PC-9 (cell line): ENCODE data around the gene PER3. TPM values are rescaled to one million over a fixed set of nuclear protein-coding genes. Genes with fewer than 3 reads are reported as not detected.

Experiments used
- BruUV-seq: library from RNA; stranded (reverse); fragments of 400-500 nt; replicated peaks from 2 replicates; lab custom pipeline; 2021; lab: Mats Ljungman, UMichigan
- CTCF ChIA-PET: fragments of 300-600 bp; sonication (Branson Sonifier 250); formaldehyde crosslinking; loops from one replicate; lab custom pipeline; 2022; ENCODE audit warnings: antibody characterized with exemption; lab: Charles Lee
- POLR2A ChIA-PET: fragments of 300-600 bp; sonication (Branson Sonifier 250); formaldehyde crosslinking; loops from one replicate; lab custom pipeline; 2022; ENCODE audit warnings: antibody characterized with exemption; ENCODE audit not compliant: unreplicated experiment; lab: Charles Lee
- DNase-seq, 2 experiments: peaks; one replicate each; pipeline versions ENCODE4 v3.0.0 to v3.0.0-alpha.2; 2015 to 2022; ENCODE audit warnings: mixed read lengths in 1 of 2
- H2AFZ ChIP-seq: fragments of 200-600 bp; sonication (generic); 2 replicates; pipeline ENCODE4 v1.8.1; 2017; ENCODE audit warnings: antibody characterized with exemption
- H3F3A ChIP-seq: fragments of 200-600 bp; sonication (generic); 2 replicates; pipeline ENCODE4 v1.8.1; 2017; ENCODE audit warnings: antibody characterized with exemption, mild to moderate bottlenecking, low read depth; ENCODE audit not compliant: insufficient read depth
- H3K27ac ChIP-seq: fragments of 200-600 bp; sonication (generic); 2 replicates; pipeline ENCODE4 v1.6.1; 2016; ENCODE audit warnings: mixed run types
- H3K27me3 ChIP-seq: fragments of 200-600 bp; sonication (generic); 2 replicates; pipeline ENCODE4 v1.6.1; 2016; ENCODE audit warnings: low read depth, mixed run types; ENCODE audit not compliant: insufficient read depth
- H3K36me3 ChIP-seq: fragments of 200-600 bp; sonication (generic); 2 replicates; pipeline ENCODE4 v1.6.1; 2016; ENCODE audit warnings: low read depth, mixed run types
- H3K4me1 ChIP-seq: fragments of 200-600 bp; sonication (generic); replicated peaks from 2 replicates; pipeline ENCODE4 v1.6.1; 2016; ENCODE audit warnings: mixed run types; ENCODE audit not compliant: insufficient read depth
- H3K4me2 ChIP-seq: fragments of 200-600 bp; sonication (generic); 2 replicates; pipeline ENCODE4 v1.6.1; 2017; ENCODE audit warnings: mixed run types
- H3K4me3 ChIP-seq: fragments of 200-600 bp; sonication (generic); 2 replicates; pipeline ENCODE4 v1.6.1; 2016; ENCODE audit warnings: mixed run types
- H3K79me2 ChIP-seq: fragments of 200-600 bp; sonication (generic); 2 replicates; pipeline ENCODE4 v1.6.1; 2017; ENCODE audit warnings: low read depth, mixed run types
- H3K9me2 ChIP-seq: fragments of 200-600 bp; sonication (generic); 2 replicates; pipeline ENCODE4 v1.8.1; 2017; ENCODE audit warnings: mild to moderate bottlenecking; ENCODE audit not compliant: insufficient read depth
- H3K9me3 ChIP-seq: fragments of 200-600 bp; sonication (generic); 2 replicates; pipeline ENCODE4 v1.8.1; 2016; ENCODE audit warnings: low read depth; ENCODE audit not compliant: insufficient read depth
- H4K20me1 ChIP-seq: fragments of 200-600 bp; sonication (generic); 2 replicates; pipeline ENCODE4 v1.8.1; 2017; ENCODE audit not compliant: insufficient read depth
- EZH2 ChIP-seq: fragments of 200-600 bp; sonication (generic); IDR thresholded peaks from 2 replicates; pipeline ENCODE4 v1.8.0; 2017; ENCODE audit warnings: antibody characterized with exemption, low read depth
- intact Hi-C: fragments of 100-400 bp; cut with micrococcal nuclease; formaldehyde crosslinking; loops from one replicate; pipeline ENCODE4 v1.10.0; 2022; ENCODE audit not compliant: unreplicated experiment
- total RNA-seq: library from RNA; stranded (reverse); gene quantifications from 2 replicates; pipeline ENCODE4 v1.2.3, GENCODE V29; 2021
- TF ChIP-seq, protein P1 (sequence below): fragments of 200-600 bp; sonication (generic); conservative IDR thresholded peaks from 2 replicates; pipeline ENCODE4 v1.6.1; 2017; ENCODE audit warnings: mixed run types, antibody characterized with exemption, mild to moderate bottlenecking, moderate library complexity

The PER3 gene
- total RNA-seq, 1 experiment from 2014 or later = 25.1 TPM

DNA sequence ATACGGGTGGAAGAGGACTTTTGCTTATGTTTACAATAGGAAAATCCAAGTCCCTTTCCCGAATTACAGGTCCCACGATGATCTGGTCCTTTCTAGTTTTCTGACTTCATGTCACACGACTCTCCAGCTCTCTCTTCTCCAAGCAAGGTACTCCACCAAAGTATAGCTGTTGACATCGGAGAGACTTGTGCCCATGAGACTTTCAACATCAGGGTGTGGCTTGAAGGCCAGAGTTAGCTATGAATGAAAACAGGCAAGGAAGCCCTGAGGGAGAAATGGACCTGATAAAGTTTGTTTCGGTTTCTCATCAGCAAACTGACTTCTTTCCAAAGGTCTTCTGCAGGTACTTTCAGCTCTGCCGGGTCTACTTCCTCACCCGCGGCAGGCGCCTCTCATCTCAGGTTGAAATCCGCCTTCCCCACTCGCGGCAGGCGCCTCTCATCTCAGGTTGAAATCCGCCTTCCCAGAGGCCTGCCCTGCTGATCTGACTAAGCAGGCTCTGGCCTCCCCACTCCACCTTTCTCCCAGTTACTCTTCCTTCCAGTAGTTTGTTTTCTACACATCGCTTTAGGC, 2.1 kb upstream of the PER3 start:
- no TSS peak for BruUV-seq
- no peaks in the 10 kb centered on the region for H3K4me1 ChIP-seq
- intact Hi-C loops = no loop called here
- H2AFZ ChIP-seq = no peak overlapping the region
- CTCF ChIA-PET = interaction anchor here (0.8 kb wide), 1 partner anchor 29 kb away, joined by 3 read pairs; no protein-coding TSS in a partner anchor
- no peaks in the 10 kb centered on the region for H3K36me3 ChIP-seq
- no peaks in the 10 kb centered on the region for H3K79me2 ChIP-seq
- H3K4me3 ChIP-seq = no peak overlapping the region
- TF ChIP-seq, protein P1, sequence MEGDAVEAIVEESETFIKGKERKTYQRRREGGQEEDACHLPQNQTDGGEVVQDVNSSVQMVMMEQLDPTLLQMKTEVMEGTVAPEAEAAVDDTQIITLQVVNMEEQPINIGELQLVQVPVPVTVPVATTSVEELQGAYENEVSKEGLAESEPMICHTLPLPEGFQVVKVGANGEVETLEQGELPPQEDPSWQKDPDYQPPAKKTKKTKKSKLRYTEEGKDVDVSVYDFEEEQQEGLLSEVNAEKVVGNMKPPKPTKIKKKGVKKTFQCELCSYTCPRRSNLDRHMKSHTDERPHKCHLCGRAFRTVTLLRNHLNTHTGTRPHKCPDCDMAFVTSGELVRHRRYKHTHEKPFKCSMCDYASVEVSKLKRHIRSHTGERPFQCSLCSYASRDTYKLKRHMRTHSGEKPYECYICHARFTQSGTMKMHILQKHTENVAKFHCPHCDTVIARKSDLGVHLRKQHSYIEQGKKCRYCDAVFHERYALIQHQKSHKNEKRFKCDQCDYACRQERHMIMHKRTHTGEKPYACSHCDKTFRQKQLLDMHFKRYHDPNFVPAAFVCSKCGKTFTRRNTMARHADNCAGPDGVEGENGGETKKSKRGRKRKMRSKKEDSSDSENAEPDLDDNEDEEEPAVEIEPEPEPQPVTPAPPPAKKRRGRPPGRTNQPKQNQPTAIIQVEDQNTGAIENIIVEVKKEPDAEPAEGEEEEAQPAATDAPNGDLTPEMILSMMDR = no peak
- TF ChIP-seq EZH2 = no peak
- DNase-seq = peak in 1 of 2 experiments; percentile 2
- H3K9me2 ChIP-seq = no peaks in the 10 kb centered on the region
- H3K27ac ChIP-seq = no peak overlapping the region
- H3K4me2 ChIP-seq = no peak overlapping the region
- POLR2A ChIA-PET = no interaction called here
- H4K20me1 ChIP-seq = no peaks in the 10 kb centered on the region
- no peaks in the 10 kb centered on the region for H3K27me3 ChIP-seq
- H3K9me3 ChIP-seq = no peaks in the 10 kb centered on the region
- peaks cover 10% of the 10 kb centered on the region; the same call in 1 of the 2 replicates for H3F3A ChIP-seq

DNA sequence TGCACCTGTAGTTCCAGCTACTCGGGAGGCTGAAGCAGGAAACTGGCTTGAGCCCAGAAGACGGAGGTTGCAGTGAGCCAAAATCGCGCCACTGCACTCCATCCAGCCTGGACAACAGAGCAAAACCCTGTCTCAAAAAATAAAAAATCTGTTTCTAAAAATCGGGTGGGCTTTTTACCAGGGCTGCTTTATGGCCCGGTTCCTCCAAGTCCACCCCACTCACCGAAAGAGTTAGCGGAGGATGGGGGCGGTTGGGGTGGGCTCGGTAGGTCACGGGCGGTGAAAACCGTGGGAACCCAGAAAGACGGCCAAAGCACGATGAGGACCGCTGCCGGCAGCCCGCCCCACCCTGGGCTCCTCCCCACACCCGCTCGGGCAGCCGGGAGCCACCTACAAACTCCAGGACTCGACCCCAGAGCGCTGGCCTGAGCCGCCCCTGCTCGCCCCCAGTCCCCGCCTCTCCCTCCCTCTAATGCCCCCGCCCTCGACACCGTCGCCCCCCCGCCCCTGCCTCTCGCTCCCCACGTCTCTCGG, 846 bp upstream of the PER3 start:
- TF ChIP-seq, protein P1 = no peak
- TF ChIP-seq EZH2 = no peak

DNA sequence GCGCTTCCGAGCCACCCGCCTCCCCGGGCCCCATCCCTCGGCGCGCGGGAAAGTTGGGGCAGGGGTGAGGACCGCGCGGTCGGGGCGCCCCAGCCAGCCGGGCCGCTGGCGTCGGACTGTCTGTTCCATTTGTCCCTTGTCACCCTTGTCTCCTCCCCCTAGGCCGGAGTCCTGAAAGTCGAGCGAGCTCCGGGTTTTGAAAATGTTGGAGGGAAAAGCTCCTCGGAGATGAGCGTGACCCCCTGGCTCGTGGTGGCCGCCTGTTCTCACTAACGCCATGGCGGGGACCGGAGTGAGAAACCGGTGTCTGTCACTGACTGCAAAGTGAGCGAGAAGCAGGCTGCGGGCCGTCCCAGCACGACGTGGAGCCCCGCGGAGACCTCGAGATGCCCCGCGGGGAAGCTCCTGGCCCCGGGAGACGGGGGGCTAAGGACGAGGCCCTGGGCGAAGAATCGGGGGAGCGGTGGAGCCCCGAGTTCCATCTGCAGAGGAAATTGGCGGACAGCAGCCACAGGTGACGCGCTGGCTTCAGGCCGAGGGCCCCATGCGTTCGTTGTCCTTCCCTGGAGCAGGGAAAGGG, 491 bp downstream of the PER3 start:
- TF ChIP-seq, protein P1 = no peak
- TF ChIP-seq EZH2 = no peak
- CTCF ChIA-PET = no interaction called here

More for the DNA sequence above, 846 bp upstream of the PER3 start:
- no TSS peak for BruUV-seq
- Histone ChIP-seq H3K27ac (0 out of 2 replicates have a peak overlapping the region, but pooled peaks have one; percentile 29), H4K20me1 (no peaks in the 10 kb centered on the region), H3K9me2 (no peaks in the 10 kb centered on the region), H2AFZ (peak overlapping the region; percentile 85), H3K9me3 (no peaks in the 10 kb centered on the region), H3K27me3 (no peaks in the 10 kb centered on the region), H3F3A (peaks cover 10% of the 10 kb centered on the region; the same call in 1 of the 2 replicates), H3K4me2 (peak overlapping the region; percentile 73), H3K4me1 (no peaks in the 10 kb centered on the region), H3K4me3 (peak overlapping the region; percentile 58), H3K79me2 (no peaks in the 10 kb centered on the region), H3K36me3 (0 out of 2 replicates have a peak, but pooled peaks cover 3% of the 10 kb centered on the region)
- ChIA-PET POLR2A (interaction anchor here (0.8 kb wide), 1 partner anchor 1771 kb away, joined by 16 read pairs; no protein-coding TSS in a partner anchor), CTCF (no interaction called here)
- peak; percentile 37 to 81 for DNase-seq
- intact Hi-C loops = loop anchor here (1.0 kb wide), 1 partner anchor 178 kb away; the partner anchor contains the start of gene PARK7

More for the DNA sequence above, 491 bp downstream of the PER3 start:
- Histone ChIP-seq H3K36me3 (0 out of 2 replicates have a peak, but pooled peaks cover 5% of the 10 kb centered on the region), H3K27me3 (no peaks in the 10 kb centered on the region), H3K4me2 (peak overlapping the region; percentile 74), H2AFZ (no peak overlapping the region), H3F3A (peaks cover 10% of the 10 kb centered on the region; the same call in 1 of the 2 replicates), H3K4me1 (no peaks in the 10 kb centered on the region), H3K27ac (peak overlapping the region; percentile 39; the same call in 1 of the 2 replicates), H3K79me2 (no peaks in the 10 kb centered on the region), H3K9me3 (no peaks in the 10 kb centered on the region), H3K9me2 (no peaks in the 10 kb centered on the region), H4K20me1 (no peaks in the 10 kb centered on the region), H3K4me3 (peak overlapping the region; percentile 57; the same call in 1 of the 2 replicates)
- TSS peak; percentile 43 for BruUV-seq
- DNase-seq = no peak
- intact Hi-C loops = no loop called here
- POLR2A ChIA-PET = no interaction called here
